ENCODE results near the gene PAQR5.
"Not testable (repeated sequence)": the region's sequence is repeated elsewhere in the genome, so short reads cannot be mapped to it uniquely, and the experiment has no call there.

Gene PAQR5

GRCh38 chr15:69293741-69294615, 4.7 kb upstream of the PAQR5 start:
- WGBS, result 94% methylated on average over 11 of the region's 11 CpGs
- H3K36me3 ChIP-seq (ENCODE audit: insufficient read depth, low read length), result no peaks in the 10 kb centered on the region
- no peak overlapping the region for H3K9ac ChIP-seq (ENCODE audit: low read depth, low read length)
- H3K27me3 ChIP-seq (ENCODE audit: insufficient read depth, low read length), result peaks cover 21% of the 10 kb centered on the region
- no peak overlapping the region for H3K27ac ChIP-seq (ENCODE audit: low read depth, low read length)
- H3K9me3 ChIP-seq (ENCODE audit: insufficient read depth, low read depth, low read length), result no peaks in the 10 kb centered on the region
- peaks cover 7% of the 10 kb centered on the region; the same call in 1 of the 2 replicates for H3K4me1 ChIP-seq (ENCODE audit: insufficient read depth, low read length)
- H3K4me3 ChIP-seq (ENCODE audit: low read length), result no peak overlapping the region

GRCh38 chr15:69296606-69297005, 2.1 kb upstream of the PAQR5 start:
- no peak overlapping the region for H3K27ac ChIP-seq (ENCODE audit: low read depth, low read length)
- peaks cover 11% of the 10 kb centered on the region for H3K4me1 ChIP-seq (ENCODE audit: insufficient read depth, low read length)
- no peak overlapping the region for H3K9ac ChIP-seq (ENCODE audit: low read depth, low read length)
- H3K27me3 ChIP-seq (ENCODE audit: insufficient read depth, low read length), result peaks cover 42% of the 10 kb centered on the region
- 89% methylated on average over 6 of the region's 6 CpGs for WGBS
- no peak overlapping the region for H3K4me3 ChIP-seq (ENCODE audit: low read length)
- no peaks in the 10 kb centered on the region for H3K36me3 ChIP-seq (ENCODE audit: insufficient read depth, low read length)
- no peaks in the 10 kb centered on the region for H3K9me3 ChIP-seq (ENCODE audit: insufficient read depth, low read depth, low read length)

GRCh38 chr15:69297642-69298353, 914 bp upstream of the PAQR5 start:
- Histone ChIP-seq H3K9me3 (ENCODE audit: insufficient read depth, low read depth, low read length) (no peaks in the 10 kb centered on the region), H3K36me3 (ENCODE audit: insufficient read depth, low read length) (no peaks in the 10 kb centered on the region), H3K9ac (ENCODE audit: low read depth, low read length) (peak overlapping the region; percentile 33; the same call in 1 of the 2 replicates), H3K27me3 (ENCODE audit: insufficient read depth, low read length) (peaks cover 42% of the 10 kb centered on the region), H3K4me3 (ENCODE audit: low read length) (peak overlapping the region; percentile 61; the same call in 1 of the 2 replicates), H3K4me1 (ENCODE audit: insufficient read depth, low read length) (peaks cover 11% of the 10 kb centered on the region), H3K27ac (ENCODE audit: low read depth, low read length) (no peak overlapping the region)
- 95% methylated on average over 10 of the region's 10 CpGs for WGBS

GRCh38 chr15:69298354-69298696, 387 bp upstream of the PAQR5 start:
- no peak overlapping the region for H3K27ac ChIP-seq (ENCODE audit: low read depth, low read length)
- no peaks in the 10 kb centered on the region for H3K36me3 ChIP-seq (ENCODE audit: insufficient read depth, low read length)
- peaks cover 11% of the 10 kb centered on the region for H3K4me1 ChIP-seq (ENCODE audit: insufficient read depth, low read length)
- peak overlapping the region; percentile 61 for H3K4me3 ChIP-seq (ENCODE audit: low read length)
- H3K9ac ChIP-seq (ENCODE audit: low read depth, low read length), result peak overlapping the region; percentile 33
- peaks cover 42% of the 10 kb centered on the region for H3K27me3 ChIP-seq (ENCODE audit: insufficient read depth, low read length)
- no peaks in the 10 kb centered on the region for H3K9me3 ChIP-seq (ENCODE audit: insufficient read depth, low read depth, low read length)
- WGBS, result 61% methylated on average over 15 of the region's 15 CpGs

- Histone ChIP-seq H3K9ac (ENCODE audit: low read depth, low read length) (no peak overlapping the region), H3K9me3 (ENCODE audit: insufficient read depth, low read depth, low read length) (no peaks in the 10 kb centered on the region), H3K4me3 (ENCODE audit: low read length) (peak overlapping the region; percentile 61), H3K36me3 (ENCODE audit: insufficient read depth, low read length) (no peaks in the 10 kb centered on the region), H3K4me1 (ENCODE audit: insufficient read depth, low read length) (peaks cover 11% of the 10 kb centered on the region), H3K27ac (ENCODE audit: low read depth, low read length) (no peak overlapping the region), H3K27me3 (ENCODE audit: insufficient read depth, low read length) (peaks cover 42% of the 10 kb centered on the region)
- WGBS, result 5% methylated on average over 16 of the region's 16 CpGs
These were observed 757 bp downstream of the PAQR5 start for GRCh38 chr15:69299451-69299886.

- 23% methylated on average over 9 of the region's 9 CpGs for WGBS
- H3K9ac ChIP-seq (ENCODE audit: low read depth, low read length), result no peak overlapping the region
- no peaks in the 10 kb centered on the region for H3K36me3 ChIP-seq (ENCODE audit: insufficient read depth, low read length)
- no peaks in the 10 kb centered on the region for H3K9me3 ChIP-seq (ENCODE audit: insufficient read depth, low read depth, low read length)
- H3K4me3 ChIP-seq (ENCODE audit: low read length), result peak overlapping the region; percentile 61
- H3K4me1 ChIP-seq (ENCODE audit: insufficient read depth, low read length), result peaks cover 11% of the 10 kb centered on the region
- no peak overlapping the region for H3K27ac ChIP-seq (ENCODE audit: low read depth, low read length)
- H3K27me3 ChIP-seq (ENCODE audit: insufficient read depth, low read length), result peaks cover 42% of the 10 kb centered on the region
These were observed 1.4 kb downstream of the PAQR5 start for GRCh38 chr15:69299943-69300588.

- Histone ChIP-seq H3K4me1 (ENCODE audit: insufficient read depth, low read length) (peaks cover 16% of the 10 kb centered on the region), H3K27me3 (ENCODE audit: insufficient read depth, low read length) (peaks cover 42% of the 10 kb centered on the region)
- not testable (repeated sequence) for H3K27ac ChIP-seq (ENCODE audit: low read depth, low read length); H3K9me3 ChIP-seq (ENCODE audit: insufficient read depth, low read depth, low read length); H3K36me3 ChIP-seq (ENCODE audit: insufficient read depth, low read length); H3K9ac ChIP-seq (ENCODE audit: low read depth, low read length); H3K4me3 ChIP-seq (ENCODE audit: low read length)
- 90% methylated on average over 8 of the region's 8 CpGs for WGBS
These were observed 2.4 kb downstream of the PAQR5 start for GRCh38 chr15:69301101-69301500.

GRCh38 chr15:69302087-69302486, 3.4 kb downstream of the PAQR5 start:
- not testable (repeated sequence) for H3K9me3 ChIP-seq (ENCODE audit: insufficient read depth, low read depth, low read length); H3K27ac ChIP-seq (ENCODE audit: low read depth, low read length); H3K36me3 ChIP-seq (ENCODE audit: insufficient read depth, low read length); H3K9ac ChIP-seq (ENCODE audit: low read depth, low read length); H3K4me3 ChIP-seq (ENCODE audit: low read length)
- peaks cover 16% of the 10 kb centered on the region for H3K4me1 ChIP-seq (ENCODE audit: insufficient read depth, low read length)
- WGBS, result 92% methylated on average over 6 of the region's 6 CpGs
- H3K27me3 ChIP-seq (ENCODE audit: insufficient read depth, low read length), result peaks cover 40% of the 10 kb centered on the region

GRCh38 chr15:69302929-69303328, 4.2 kb downstream of the PAQR5 start:
- WGBS, result 76% methylated on average over 3 of the region's 3 CpGs
- H3K27ac ChIP-seq (ENCODE audit: low read depth, low read length), result no peak overlapping the region
- H3K4me1 ChIP-seq (ENCODE audit: insufficient read depth, low read length), result peaks cover 16% of the 10 kb centered on the region
- no peaks in the 10 kb centered on the region for H3K9me3 ChIP-seq (ENCODE audit: insufficient read depth, low read depth, low read length)
- H3K4me3 ChIP-seq (ENCODE audit: low read length), result no peak overlapping the region
- H3K9ac ChIP-seq (ENCODE audit: low read depth, low read length), result no peak overlapping the region
- no peaks in the 10 kb centered on the region for H3K36me3 ChIP-seq (ENCODE audit: insufficient read depth, low read length)
- H3K27me3 ChIP-seq (ENCODE audit: insufficient read depth, low read length), result peaks cover 31% of the 10 kb centered on the region

GRCh38 chr15:69303337-69304181, 4.8 kb downstream of the PAQR5 start:
- 78% methylated on average over 6 of the region's 6 CpGs for WGBS

More at GRCh38 chr15:69303337-69304181, 4.8 kb downstream of the PAQR5 start:
- no peak overlapping the region for H3K27ac ChIP-seq (ENCODE audit: low read depth, low read length)
- no peak overlapping the region for H3K4me3 ChIP-seq (ENCODE audit: low read length)
- peaks cover 25% of the 10 kb centered on the region for H3K27me3 ChIP-seq (ENCODE audit: insufficient read depth, low read length)
- H3K36me3 ChIP-seq (ENCODE audit: insufficient read depth, low read length), result no peaks in the 10 kb centered on the region
- H3K4me1 ChIP-seq (ENCODE audit: insufficient read depth, low read length), result peaks cover 13% of the 10 kb centered on the region
- H3K9me3 ChIP-seq (ENCODE audit: insufficient read depth, low read depth, low read length), result no peaks in the 10 kb centered on the region
- H3K9ac ChIP-seq (ENCODE audit: low read depth, low read length), result no peak overlapping the region
